Stomach (tissue), 4 donors: ENCODE measurements around the gene FGF22.

Experiments
- POLR2AphosphoS5 ChIP-seq, 3 donors: sonication (generic); formaldehyde crosslinking; IDR thresholded peaks; one replicate each; pipeline ENCODE4 v1.6.1; 2016; ENCODE audit warnings: antibody characterized with exemption in 3 of 3
- TF ChIP-seq, protein P1 (sequence below), 7 experiments: fragments of 450-650 bp in 4 of 7; fragments of 200-600 bp in 3 of 7; sonication (generic) in 3 of 7; IDR thresholded peaks; one replicate each; pipeline ENCODE4 v1.5.1; 2016 to 2019; ENCODE audit warnings: antibody characterized with exemption in 7 of 7, control low read depth in 2 of 7, mild to moderate bottlenecking in 1 of 7

DNA sequence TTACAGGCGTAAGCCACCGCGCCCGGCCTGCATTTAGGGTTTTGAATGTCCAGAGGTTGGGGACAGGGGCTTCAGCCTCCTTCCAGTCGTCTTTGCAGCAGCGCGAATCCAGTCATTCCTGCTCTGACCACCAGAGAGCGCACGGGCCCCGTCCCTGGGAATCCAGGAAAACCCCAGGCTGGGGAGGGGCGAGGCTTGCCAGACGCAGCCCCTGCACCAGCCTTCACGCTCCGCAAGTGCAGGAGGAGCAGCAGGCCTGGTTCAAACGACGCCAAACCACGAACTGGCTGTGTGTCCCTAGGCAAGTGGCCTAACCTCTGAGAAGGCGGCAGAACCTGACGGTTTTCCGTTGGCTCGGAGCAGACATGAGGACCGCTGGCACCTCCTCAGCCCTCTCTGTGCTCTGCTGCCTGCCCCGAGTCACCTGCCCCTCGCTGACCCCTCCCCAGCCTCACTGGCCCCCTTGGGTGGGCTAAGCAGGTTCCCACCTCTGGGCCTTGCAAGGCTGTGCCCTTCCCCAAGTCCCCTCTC, 25.3 kb downstream of the FGF22 start:
- peak in 1 of 3 donors; percentile 52 for TF ChIP-seq POLR2AphosphoS5 (IDR thresholded peaks at IDR 0.05)
- TF ChIP-seq, protein P1, sequence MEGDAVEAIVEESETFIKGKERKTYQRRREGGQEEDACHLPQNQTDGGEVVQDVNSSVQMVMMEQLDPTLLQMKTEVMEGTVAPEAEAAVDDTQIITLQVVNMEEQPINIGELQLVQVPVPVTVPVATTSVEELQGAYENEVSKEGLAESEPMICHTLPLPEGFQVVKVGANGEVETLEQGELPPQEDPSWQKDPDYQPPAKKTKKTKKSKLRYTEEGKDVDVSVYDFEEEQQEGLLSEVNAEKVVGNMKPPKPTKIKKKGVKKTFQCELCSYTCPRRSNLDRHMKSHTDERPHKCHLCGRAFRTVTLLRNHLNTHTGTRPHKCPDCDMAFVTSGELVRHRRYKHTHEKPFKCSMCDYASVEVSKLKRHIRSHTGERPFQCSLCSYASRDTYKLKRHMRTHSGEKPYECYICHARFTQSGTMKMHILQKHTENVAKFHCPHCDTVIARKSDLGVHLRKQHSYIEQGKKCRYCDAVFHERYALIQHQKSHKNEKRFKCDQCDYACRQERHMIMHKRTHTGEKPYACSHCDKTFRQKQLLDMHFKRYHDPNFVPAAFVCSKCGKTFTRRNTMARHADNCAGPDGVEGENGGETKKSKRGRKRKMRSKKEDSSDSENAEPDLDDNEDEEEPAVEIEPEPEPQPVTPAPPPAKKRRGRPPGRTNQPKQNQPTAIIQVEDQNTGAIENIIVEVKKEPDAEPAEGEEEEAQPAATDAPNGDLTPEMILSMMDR (IDR thresholded peaks at IDR 0.05): peak in 6 of 7 experiments; percentile 20 to 97 (median 90)
